Stimulated activated CD8-positive, alpha-beta memory T cell treated with anti-CD3 and anti-CD28 coated beads, Interleukin-12 subunit alpha, Interleukin-12 subunit beta, amount 100 ng/mL, for 24 hours (primary cell): ENCODE measurements around the gene GCH1.

Experiments used
- DNase-seq: peaks from one replicate; pipeline ENCODE4 v3.0.0-alpha.2; 2020; ENCODE audit errors: extremely low read depth

The GCH1 gene

GRCh38 chr14:54797986-54798385 lies 104.6 kb downstream of the GCH1 start:
- no peak for DNase-seq

DNA sequence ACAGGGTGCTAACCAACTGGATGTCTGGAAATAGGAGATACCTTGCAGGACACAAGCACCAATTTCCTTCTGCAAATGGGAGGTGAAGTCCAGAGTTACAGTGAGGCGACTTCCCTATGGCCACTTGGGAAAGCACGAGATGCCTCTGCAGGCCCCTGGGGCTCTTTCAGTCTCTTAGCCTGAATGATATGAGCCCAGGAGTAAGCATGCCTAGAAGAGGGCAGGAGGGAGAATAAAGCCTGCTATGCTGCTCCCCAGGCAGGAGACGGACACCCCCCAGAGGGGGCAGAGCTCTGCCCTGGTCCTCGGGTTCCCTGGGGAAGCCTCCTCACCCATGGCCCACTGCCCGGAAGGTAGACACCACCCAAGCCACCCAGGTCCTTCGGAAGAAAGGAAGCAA lies 105.1 kb downstream of the GCH1 start:
- DNase-seq, result no peak

DNA sequence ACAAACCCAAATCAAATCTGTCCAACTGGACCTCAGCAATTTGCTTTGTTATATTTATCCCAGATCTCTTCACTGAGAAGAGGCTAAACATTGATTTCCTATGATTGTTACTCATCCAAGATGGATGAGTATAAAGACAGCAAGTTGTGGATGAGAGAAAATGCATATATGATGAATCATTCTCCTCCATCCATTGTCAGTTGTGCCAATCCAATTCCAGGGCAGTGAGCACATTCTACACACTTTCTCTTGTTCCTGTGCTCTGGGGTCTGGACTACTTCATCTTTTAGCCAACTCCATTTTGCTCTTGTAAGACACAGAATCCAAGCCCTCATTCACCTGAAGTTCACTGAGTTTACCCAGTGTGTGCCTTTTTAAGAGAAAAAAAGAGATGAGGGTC lies 105.7 kb downstream of the GCH1 start:
- DNase-seq, result no peak

DNA sequence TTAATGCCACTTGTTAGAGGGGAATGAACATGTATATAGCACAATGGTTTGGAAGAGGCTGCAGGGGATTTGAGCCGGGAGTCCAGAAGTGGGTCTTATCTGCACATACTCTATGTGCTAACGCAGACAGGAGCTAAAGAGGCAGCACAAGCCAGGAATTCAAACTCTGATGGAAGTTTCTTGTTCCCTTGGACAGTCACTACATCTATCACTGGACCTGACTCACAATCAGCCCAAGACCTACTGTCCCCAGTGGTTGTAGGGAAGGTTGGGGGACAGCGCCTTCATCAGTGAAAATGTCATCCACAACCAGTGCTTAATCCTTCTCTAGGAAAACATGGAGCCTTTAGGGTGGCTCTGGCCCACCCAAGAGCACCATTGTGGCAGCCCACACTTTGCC lies 107.8 kb downstream of the GCH1 start:
- DNase-seq, result no peak

- no peak for DNase-seq
Measured at GRCh38 chr14:54794159-54794558, 108.5 kb downstream of the GCH1 start.

DNA sequence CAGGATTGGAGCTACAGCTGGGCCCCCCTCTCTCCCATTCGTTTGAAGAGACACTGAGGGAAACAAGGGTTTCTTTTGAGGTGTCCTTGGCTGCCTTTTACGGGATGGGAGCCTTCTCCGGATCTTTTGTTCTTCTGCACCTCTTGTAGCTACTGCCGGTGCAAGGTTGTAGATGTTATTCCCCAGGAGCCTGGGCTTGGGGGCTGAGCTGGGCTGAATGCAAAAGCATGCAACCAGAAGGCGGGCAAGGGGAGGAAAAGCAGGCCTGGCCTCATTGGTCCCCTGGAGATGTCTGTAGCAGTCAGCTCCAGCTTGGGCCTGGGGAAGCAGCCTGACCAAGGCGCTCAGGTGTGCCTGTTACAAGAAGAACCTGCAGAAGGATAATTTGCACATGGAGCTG lies 110.3 kb downstream of the GCH1 start:
- DNase-seq, result no peak
